Neuronal stem cell (in vitro differentiated cells): ENCODE measurements around the gene DHRS7B.

Source experiments
- DNase-seq: peaks from one replicate; pipeline ENCODE4 v3.0.0-alpha.2; 2013; ENCODE audit warnings: low spot score
- H2AFZ ChIP-seq: one replicate; pipeline ENCODE4 v1.6.1; 2013; ENCODE audit warnings: mild to moderate bottlenecking, low read length, inconsistent platforms
- H2AK5ac ChIP-seq: 2 replicates; pipeline ENCODE4 v1.6.1; 2013; ENCODE audit warnings: low read depth, mild to moderate bottlenecking, inconsistent platforms, low read length, moderate library complexity, mixed read lengths
- H2BK120ac ChIP-seq: 2 replicates; pipeline ENCODE4 v1.6.1; 2013; ENCODE audit warnings: low read depth, mild to moderate bottlenecking, inconsistent platforms, low read length, moderate library complexity, mixed read lengths
- H2BK12ac ChIP-seq: one replicate; pipeline ENCODE4 v1.6.1; 2013; ENCODE audit warnings: low read length, inconsistent platforms
- H2BK15ac ChIP-seq: 2 replicates; pipeline ENCODE4 v1.6.1; 2013; ENCODE audit warnings: mild to moderate bottlenecking, low read length, inconsistent platforms, mixed read lengths
- H2BK5ac ChIP-seq: one replicate; pipeline ENCODE4 v1.6.1; 2013; ENCODE audit warnings: inconsistent platforms, mild to moderate bottlenecking, low read length, moderate library complexity
- H3K14ac ChIP-seq: one replicate; pipeline ENCODE4 v1.6.1; 2013; ENCODE audit warnings: low read length, inconsistent platforms
- H3K18ac ChIP-seq: 2 replicates; pipeline ENCODE4 v1.6.1; 2013; ENCODE audit warnings: low read length, inconsistent platforms
- H3K23ac ChIP-seq: 2 replicates; pipeline ENCODE4 v1.6.1; 2013; ENCODE audit warnings: low read depth, mild to moderate bottlenecking, mixed read lengths, low read length, inconsistent platforms; ENCODE audit not compliant: poor library complexity
- H3K27ac ChIP-seq: replicated peaks from 3 replicates; pipeline ENCODE4 v1.5.1; 2013; ENCODE audit warnings: low read length, inconsistent platforms
- H3K27me3 ChIP-seq, 3 experiments: 2 replicates each; pipeline ENCODE4 v1.6.1; 2013; ENCODE audit warnings: low read length in 3 of 3, mild to moderate bottlenecking in 2 of 3, inconsistent platforms in 1 of 3, low read depth in 1 of 3, mixed read lengths in 1 of 3, moderate library complexity in 1 of 3; ENCODE audit not compliant: control insufficient read depth in 3 of 3, insufficient read depth in 3 of 3
- H3K36me3 ChIP-seq, 2 donors: replicated peaks in 1 of 2; 2 replicates each; pipeline ENCODE4 v1.6.1; 2013; ENCODE audit warnings: low read length in 2 of 2; ENCODE audit not compliant: control insufficient read depth in 2 of 2, insufficient read depth in 2 of 2
- H3K4ac ChIP-seq: 2 replicates; pipeline ENCODE4 v1.6.1; 2013; ENCODE audit warnings: inconsistent platforms, mild to moderate bottlenecking, low read length, moderate library complexity
- H3K4me1 ChIP-seq, 2 donors: 1 replicate in 1 of 2; 2 replicates in 1 of 2; pipeline ENCODE4 v1.6.1; 2013; ENCODE audit warnings: low read length in 2 of 2, low read depth in 1 of 2; ENCODE audit not compliant: control insufficient read depth in 2 of 2, insufficient read depth in 1 of 2
- H3K4me2 ChIP-seq: one replicate; pipeline ENCODE4 v1.6.1; 2013; ENCODE audit warnings: mild to moderate bottlenecking, low read length, inconsistent platforms; ENCODE audit not compliant: insufficient read depth, poor library complexity, severe bottlenecking
- H3K4me3 ChIP-seq, 2 donors: 2 replicates each; pipeline ENCODE4 v1.5.1; 2013; ENCODE audit warnings: low read length in 2 of 2, mild to moderate bottlenecking in 2 of 2, inconsistent platforms in 1 of 2, moderate library complexity in 1 of 2
- H3K79me1 ChIP-seq: one replicate; pipeline ENCODE4 v1.6.1; 2013; ENCODE audit warnings: low read depth, mild to moderate bottlenecking, inconsistent platforms, low read length, moderate library complexity
- H3K9ac ChIP-seq: one replicate; pipeline ENCODE4 v1.6.1; 2013; ENCODE audit warnings: mild to moderate bottlenecking, low read depth, low read length, inconsistent platforms; ENCODE audit not compliant: poor library complexity
- H3K9me3 ChIP-seq, 2 donors: replicated peaks in 1 of 2; 2 replicates each; pipeline versions ENCODE3 to v1.6.1; 2013; ENCODE audit warnings: low read length in 2 of 2, mild to moderate bottlenecking in 2 of 2, inconsistent platforms in 1 of 2, low read depth in 1 of 2, mixed read lengths in 1 of 2, moderate library complexity in 1 of 2; ENCODE audit not compliant: control insufficient read depth in 2 of 2, insufficient read depth in 1 of 2
- H4K8ac ChIP-seq: one replicate; pipeline ENCODE4 v1.6.1; 2013; ENCODE audit warnings: low read depth, mild to moderate bottlenecking, inconsistent platforms, low read length, moderate library complexity
- H4K91ac ChIP-seq: one replicate; pipeline ENCODE4 v1.6.1; 2013; ENCODE audit warnings: low read length, low read depth, mild to moderate bottlenecking, inconsistent platforms; ENCODE audit not compliant: poor library complexity
- WGBS, 2 donors: extraction: QIAGEN DNeasy Blood & Tissue Kit; methylation state at CpG; one replicate each; pipeline ENCODE4 v1.1.7; 2013; ENCODE audit warnings: missing lambda C conversion rate in 2 of 2, mixed read lengths in 1 of 2; ENCODE audit not compliant: insufficient read length in 2 of 2, insufficient replicate concordance in 1 of 2; ENCODE audit errors: extremely low coverage in 2 of 2; 5-methylcytosine and 5-hydroxymethylcytosine counted together

DHRS7B gene

GRCh38 chr17:21172846-21173245 lies 46.1 kb downstream of the DHRS7B start:
- Histone ChIP-seq H3K27me3 (no peaks in the 10 kb centered on the region), H3K4ac (no peak overlapping the region), H3K4me3 (no peak overlapping the region), H3K4me1 (no peaks in the 10 kb centered on the region), H2BK5ac (no peak overlapping the region), H3K18ac (no peak overlapping the region), H2BK12ac (no peak overlapping the region), H3K36me3 (peaks cover 6 to 34% of the 10 kb centered on the region in 2 donors), H3K23ac (no peak overlapping the region), H3K9me3 (no peaks in the 10 kb centered on the region), H4K8ac (no peak overlapping the region), H3K9ac (no peak overlapping the region), H2AK5ac (no peak overlapping the region), H2BK15ac (no peak overlapping the region), H3K27ac (no peak overlapping the region), H3K4me2 (no peak overlapping the region), H3K14ac (no peak overlapping the region), H2BK120ac (no peak overlapping the region), H2AFZ (no peak overlapping the region), H4K91ac (no peak overlapping the region), H3K79me1 (peaks cover 4% of the 10 kb centered on the region)
- WGBS, 2 donors, result no CpG with 5 or more reads among the region's 6 CpGs
- no peak for DNase-seq

- no peak overlapping the region for H3K27ac ChIP-seq
- H3K23ac ChIP-seq, result no peak overlapping the region
- no peak overlapping the region for H4K8ac ChIP-seq
- H3K9ac ChIP-seq, result no peak overlapping the region
- H3K79me1 ChIP-seq, result peaks cover 7% of the 10 kb centered on the region
- H2AK5ac ChIP-seq, result no peak overlapping the region
- H3K18ac ChIP-seq, result no peak overlapping the region
- no peak overlapping the region for H2BK120ac ChIP-seq
- H2AFZ ChIP-seq, result no peak overlapping the region
- no peak overlapping the region for H2BK15ac ChIP-seq
- no peak overlapping the region for H2BK5ac ChIP-seq
- no peak overlapping the region for H4K91ac ChIP-seq
- no peaks in the 10 kb centered on the region for H3K4me1 ChIP-seq
- no peak overlapping the region for H2BK12ac ChIP-seq
- no peak overlapping the region for H3K4me3 ChIP-seq
- H3K4ac ChIP-seq, result no peak overlapping the region
- no CpG with 5 or more reads among the region's 2 CpGs for WGBS, 2 donors
- no peaks in the 10 kb centered on the region for H3K27me3 ChIP-seq
- no peaks in the 10 kb centered on the region for H3K9me3 ChIP-seq
- H3K4me2 ChIP-seq, result no peak overlapping the region
- DNase-seq, result no peak
- H3K36me3 ChIP-seq, result peaks cover 6 to 34% of the 10 kb centered on the region in 2 donors
- H3K14ac ChIP-seq, result no peak overlapping the region
These were observed 46.8 kb downstream of the DHRS7B start for GRCh38 chr17:21173543-21173942.

GRCh38 chr17:21174186-21174585 lies 47.4 kb downstream of the DHRS7B start:
- no peak overlapping the region for H3K23ac ChIP-seq
- H2AK5ac ChIP-seq, result no peak overlapping the region
- H3K4me2 ChIP-seq, result no peak overlapping the region
- H3K18ac ChIP-seq, result no peak overlapping the region
- no peaks in the 10 kb centered on the region for H3K9me3 ChIP-seq
- no peak overlapping the region for H4K8ac ChIP-seq
- no CpG with 5 or more reads among the region's 8 CpGs for WGBS, 2 donors
- H2BK15ac ChIP-seq, result no peak overlapping the region
- no peak overlapping the region for H2AFZ ChIP-seq
- H3K79me1 ChIP-seq, result peaks cover 7% of the 10 kb centered on the region
- H2BK12ac ChIP-seq, result no peak overlapping the region
- H2BK120ac ChIP-seq, result no peak overlapping the region
- no peak overlapping the region for H2BK5ac ChIP-seq
- H3K27ac ChIP-seq, result no peak overlapping the region
- H3K4me1 ChIP-seq, result no peaks in the 10 kb centered on the region
- H3K4ac ChIP-seq, result no peak overlapping the region
- DNase-seq, result no peak
- peaks cover 6 to 34% of the 10 kb centered on the region in 2 donors for H3K36me3 ChIP-seq
- no peak overlapping the region for H3K14ac ChIP-seq
- no peak overlapping the region for H3K4me3 ChIP-seq
- no peaks in the 10 kb centered on the region for H3K27me3 ChIP-seq
- no peak overlapping the region for H4K91ac ChIP-seq
- no peak overlapping the region for H3K9ac ChIP-seq

GRCh38 chr17:21174713-21175112 lies 47.9 kb downstream of the DHRS7B start:
- Histone ChIP-seq H3K9me3 (no peaks in the 10 kb centered on the region), H3K9ac (no peak overlapping the region), H2BK5ac (no peak overlapping the region), H2BK15ac (no peak overlapping the region), H3K23ac (no peak overlapping the region), H3K14ac (no peak overlapping the region), H3K79me1 (peaks cover 7% of the 10 kb centered on the region), H3K27me3 (no peaks in the 10 kb centered on the region), H4K8ac (no peak overlapping the region), H3K4me3 (no peak overlapping the region), H3K4me2 (no peak overlapping the region), H2AFZ (no peak overlapping the region), H2AK5ac (no peak overlapping the region), H3K27ac (no peak overlapping the region), H3K4ac (no peak overlapping the region), H2BK120ac (no peak overlapping the region), H2BK12ac (no peak overlapping the region), H3K36me3 (peaks cover 6 to 34% of the 10 kb centered on the region in 2 donors), H3K18ac (no peak overlapping the region), H4K91ac (no peak overlapping the region), H3K4me1 (no peaks in the 10 kb centered on the region)
- DNase-seq, result no peak
- no CpG with 5 or more reads among the region's 7 CpGs for WGBS, 2 donors
